Head of caudate nucleus (tissue), 42 donors: ENCODE results near the gene CLEC4G.
A peak's percentile ranks its signal among the peaks of the same experiment; 100 is the strongest.

Source experiments
- DNase-seq, 42 donors: peaks; one replicate each; pipeline versions ENCODE4 v3.0.0 to v3.0.0-alpha.2; 2020 to 2021; ENCODE audit warnings: mixed read lengths in 7 of 42
- intact Hi-C: fragments of 100-400 bp; cut with DNase I; formaldehyde crosslinking; loops from one replicate; pipeline ENCODE4 v1.15.0; 2022

Gene CLEC4G

GRCh38 chr19:7731218-7731595 lies 703 bp downstream of the CLEC4G start:
- intact Hi-C loops, result no loop called here
- DNase-seq, result no peak

- intact Hi-C loops, result no loop called here
- DNase-seq, result peak in 12 of 42 donors; percentile 5 to 38 (median 23)
These were observed 1.4 kb downstream of the CLEC4G start for GRCh38 chr19:7730286-7731217.

- intact Hi-C loops, result no loop called here
- no peak for DNase-seq
These were observed 2.1 kb downstream of the CLEC4G start for GRCh38 chr19:7729831-7730285.

GRCh38 chr19:7729211-7729610 lies 2.7 kb downstream of the CLEC4G start:
- intact Hi-C loops, result no loop called here
- DNase-seq, result no peak

- intact Hi-C loops, result no loop called here
- DNase-seq, result no peak
These were observed 6.1 kb downstream of the CLEC4G start for GRCh38 chr19:7725791-7726190.

GRCh38 chr19:7722231-7722651 lies 9.7 kb downstream of the CLEC4G start:
- DNase-seq, result no peak
- intact Hi-C loops, result no loop called here

GRCh38 chr19:7720351-7720750 lies 11.6 kb downstream of the CLEC4G start:
- intact Hi-C loops, result no loop called here

GRCh38 chr19:7718668-7719067 lies 13.2 kb downstream of the CLEC4G start:
- no peak for DNase-seq
- intact Hi-C loops, result no loop called here

More at GRCh38 chr19:7720351-7720750, 11.6 kb downstream of the CLEC4G start:
- DNase-seq, result no peak

- intact Hi-C loops, result no loop called here
- no peak for DNase-seq
These were observed 15.1 kb downstream of the CLEC4G start for GRCh38 chr19:7716762-7717161.

- intact Hi-C loops, result no loop called here
- no peak for DNase-seq
These were observed 16.2 kb downstream of the CLEC4G start for GRCh38 chr19:7715671-7716070.

- intact Hi-C loops, result no loop called here
- DNase-seq, result no peak
These were observed 21.3 kb downstream of the CLEC4G start for GRCh38 chr19:7710616-7711015.

- intact Hi-C loops, result no loop called here
- no peak for DNase-seq
These were observed 21.9 kb downstream of the CLEC4G start for GRCh38 chr19:7709932-7710460.

GRCh38 chr19:7706955-7707456 lies 24.9 kb downstream of the CLEC4G start:
- intact Hi-C loops, result no loop called here
- DNase-seq, result no peak

GRCh38 chr19:7706188-7706954 lies 25.5 kb downstream of the CLEC4G start:
- DNase-seq, result no peak
- intact Hi-C loops, result no loop called here

- peak in 14 of 42 donors; percentile 2 to 44 (median 12) for DNase-seq
- intact Hi-C loops, result no loop called here
These were observed 26.3 kb downstream of the CLEC4G start for GRCh38 chr19:7705387-7706187.

GRCh38 chr19:7704280-7705060 lies 27.4 kb downstream of the CLEC4G start:
- intact Hi-C loops, result no loop called here

GRCh38 chr19:7703332-7703731 lies 28.6 kb downstream of the CLEC4G start:
- intact Hi-C loops, result no loop called here
- DNase-seq, result no peak

More at GRCh38 chr19:7704280-7705060, 27.4 kb downstream of the CLEC4G start:
- DNase-seq, result no peak
